SK-MEL-5 (cell line): ENCODE results near the gene DYNLL2. TPM values are rescaled to one million over a fixed set of nuclear protein-coding genes. Genes with fewer than 3 reads are reported as not detected.
A peak's percentile ranks its signal among the peaks of the same experiment; 100 is the strongest.
"Not testable (repeated sequence)": the region's sequence is repeated elsewhere in the genome, so short reads cannot be mapped to it uniquely, and the experiment has no call there.

Experiments
- DNase-seq: peaks from one replicate; pipeline ENCODE4 v3.0.0-alpha.2; 2016; ENCODE audit warnings: low read depth, low spot score
- in situ Hi-C: cut with HindIII; loops from 2 replicates; pipeline ENCODE4 v1.10.0; 2016; ENCODE audit warnings: low sequenced_read_pairs, high pct_unique_total_duplicates, low pct_unique_long_range_greater_than_20kb
- total RNA-seq: library from RNA; depleted of rRNA; stranded (reverse); fragments of >200 nt; shearing (Covaris generic); gene quantifications from 2 replicates; pipeline ENCODE4 v1.2.3, GENCODE V29; 2014

DYNLL2 gene
- total RNA-seq, 1 experiment from 2014 or later = 8.8 TPM

DNA sequence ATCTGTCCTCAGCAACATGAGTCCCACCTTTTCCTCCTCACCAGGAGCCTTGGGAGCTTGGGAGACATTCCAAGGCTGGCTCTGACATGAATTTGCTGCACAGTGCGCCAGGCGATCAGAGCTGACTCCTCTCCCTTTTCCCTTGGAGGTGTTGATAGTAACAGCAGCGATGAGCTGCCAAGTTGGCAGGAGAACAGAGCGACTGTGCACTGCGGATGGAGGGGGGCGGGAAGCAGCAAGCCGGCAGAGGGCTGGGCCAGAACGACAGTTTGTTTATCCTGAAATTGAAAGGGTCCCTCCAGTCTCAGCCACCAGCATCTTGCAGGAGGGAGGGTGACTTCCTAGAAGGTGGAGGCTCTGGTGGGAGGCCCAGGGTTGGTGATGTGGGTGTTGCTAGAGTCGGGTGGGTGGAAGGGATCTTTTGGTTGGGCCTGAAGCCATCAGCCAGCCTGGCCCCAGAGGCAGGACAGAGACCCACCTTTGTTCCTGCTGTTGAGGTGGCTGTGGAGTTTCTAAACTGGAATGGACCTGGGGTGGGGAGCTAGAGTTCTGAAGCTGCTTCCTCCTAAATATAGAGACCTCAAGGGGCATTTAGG is 22.5 kb upstream of the DYNLL2 start:
- DNase-seq = no peak
- in situ Hi-C loops = no loop called here

DNA sequence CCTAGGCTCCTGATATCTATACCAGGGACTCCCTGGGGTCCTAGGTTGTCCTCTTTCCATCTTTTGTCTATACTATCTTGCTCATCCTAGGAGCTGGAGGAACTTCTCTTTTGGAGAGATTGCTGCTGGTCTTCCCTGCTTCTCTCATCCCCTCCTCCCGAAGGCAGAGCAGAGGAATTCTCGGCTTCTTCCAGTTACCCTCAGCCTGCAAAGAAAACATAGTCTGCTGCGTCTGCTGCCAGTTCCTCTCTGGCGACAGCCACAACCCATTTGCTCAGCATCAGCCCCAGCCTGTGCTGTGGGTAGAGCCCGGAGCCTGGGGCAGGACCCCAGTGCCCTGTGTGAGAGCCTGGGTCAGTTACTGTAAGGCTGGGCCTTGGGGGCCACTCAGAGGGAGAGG is 21.5 kb upstream of the DYNLL2 start:
- in situ Hi-C loops = no loop called here

DNA sequence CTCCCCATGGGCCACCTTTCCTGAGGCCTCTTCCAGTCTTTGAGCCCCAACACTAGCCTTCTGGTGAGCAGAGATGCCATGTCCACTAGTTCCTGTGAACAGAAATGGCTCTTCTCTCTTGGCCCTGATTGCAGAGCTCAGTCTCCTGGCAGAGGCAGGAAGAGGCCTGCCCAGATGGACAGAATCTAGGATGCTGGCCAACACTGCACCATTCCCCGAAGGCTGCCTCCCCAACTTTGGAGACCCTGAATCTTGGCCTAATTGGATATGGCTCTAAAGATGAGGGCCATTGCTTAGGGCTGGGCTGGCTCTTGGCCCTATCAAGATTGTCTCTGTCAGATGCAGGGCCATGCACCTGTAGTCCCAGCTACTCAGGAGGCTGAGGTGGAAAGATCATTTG is 18.0 kb upstream of the DYNLL2 start:
- in situ Hi-C loops = no loop called here
- DNase-seq = no peak

More for the DNA sequence above, 21.5 kb upstream of the DYNLL2 start:
- DNase-seq = no peak

DNA sequence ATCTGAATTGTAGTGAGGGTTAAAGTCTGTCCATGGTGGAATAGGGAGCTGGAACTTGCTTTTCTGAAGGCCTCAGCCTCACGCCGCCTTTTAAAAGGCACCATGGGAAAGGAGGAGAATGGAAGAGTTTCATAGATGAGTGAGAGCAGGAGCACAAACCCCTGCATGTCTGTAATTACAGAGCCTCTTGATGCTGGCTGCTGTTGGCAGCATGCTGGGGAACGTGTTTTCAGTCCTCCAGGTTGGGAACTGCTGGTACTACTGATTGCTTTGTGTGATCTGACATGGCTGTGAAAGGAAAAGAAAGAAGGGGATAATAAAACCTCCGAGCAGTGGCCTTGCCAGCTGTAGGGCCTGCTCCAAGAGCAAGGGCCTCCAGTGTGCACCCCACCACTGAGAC is 16.8 kb upstream of the DYNLL2 start:
- in situ Hi-C loops = no loop called here
- DNase-seq = no peak

DNA sequence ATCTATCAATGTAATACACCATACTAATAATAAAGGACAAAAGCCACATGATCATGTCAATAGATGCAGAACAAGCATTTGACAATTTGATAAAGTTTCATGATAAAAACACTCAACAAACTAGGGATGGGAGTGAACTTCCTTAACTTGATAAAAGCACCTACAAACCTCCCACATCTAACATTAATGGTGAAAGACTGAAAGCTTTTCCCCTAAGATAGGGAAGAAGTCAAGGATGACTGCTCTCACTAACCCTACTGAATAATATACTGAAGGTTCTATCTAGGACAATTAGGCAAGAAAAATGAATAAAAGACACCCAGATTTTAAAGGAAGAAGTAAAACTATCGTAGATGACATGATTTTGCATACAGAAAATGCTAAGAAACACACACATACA is 10.4 kb upstream of the DYNLL2 start:
- in situ Hi-C loops = no loop called here

DNA sequence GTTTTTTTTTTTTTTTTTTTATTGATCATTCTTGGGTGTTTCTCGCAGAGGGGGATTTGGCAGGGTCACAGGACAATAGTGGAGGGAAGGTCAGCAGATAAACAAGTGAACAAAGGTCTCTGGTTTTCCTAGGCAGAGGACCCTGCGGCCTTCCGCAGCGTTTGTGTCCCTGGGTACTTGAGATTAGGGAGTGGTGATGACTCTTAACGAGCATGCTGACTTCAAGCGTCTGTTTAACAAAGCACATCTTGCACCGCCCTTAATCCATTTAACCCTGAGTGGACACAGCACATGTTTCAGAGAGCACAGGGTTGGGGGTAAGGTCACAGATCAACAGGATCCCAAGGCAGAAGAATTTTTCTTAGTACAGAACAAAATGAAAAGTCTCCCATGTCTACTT is 10.0 kb upstream of the DYNLL2 start:
- DNase-seq, in situ Hi-C loops: not testable (repeated sequence)

More for the DNA sequence above, 10.4 kb upstream of the DYNLL2 start:
- DNase-seq = no peak

DNA sequence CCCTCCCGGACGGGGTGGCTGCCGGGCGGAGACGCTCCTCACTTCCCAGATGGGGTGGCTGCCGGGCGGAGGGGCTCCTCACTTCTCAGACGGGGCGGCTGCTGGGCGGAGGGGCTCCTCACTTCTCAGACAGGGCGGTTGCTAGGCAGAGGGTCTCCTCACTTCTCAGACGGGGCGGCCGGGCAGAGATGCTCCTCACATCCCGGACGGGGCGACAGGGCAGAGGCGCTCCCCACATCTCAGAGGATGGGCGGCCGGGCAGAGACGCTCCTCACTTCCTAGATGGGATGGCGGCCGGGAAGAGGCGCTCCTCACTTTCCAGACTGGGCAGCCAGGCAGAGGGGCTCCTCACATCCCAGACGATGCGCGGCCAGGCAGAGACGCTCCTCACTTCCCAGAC is 8.8 kb upstream of the DYNLL2 start:
- in situ Hi-C loops, DNase-seq: not testable (repeated sequence)

DNA sequence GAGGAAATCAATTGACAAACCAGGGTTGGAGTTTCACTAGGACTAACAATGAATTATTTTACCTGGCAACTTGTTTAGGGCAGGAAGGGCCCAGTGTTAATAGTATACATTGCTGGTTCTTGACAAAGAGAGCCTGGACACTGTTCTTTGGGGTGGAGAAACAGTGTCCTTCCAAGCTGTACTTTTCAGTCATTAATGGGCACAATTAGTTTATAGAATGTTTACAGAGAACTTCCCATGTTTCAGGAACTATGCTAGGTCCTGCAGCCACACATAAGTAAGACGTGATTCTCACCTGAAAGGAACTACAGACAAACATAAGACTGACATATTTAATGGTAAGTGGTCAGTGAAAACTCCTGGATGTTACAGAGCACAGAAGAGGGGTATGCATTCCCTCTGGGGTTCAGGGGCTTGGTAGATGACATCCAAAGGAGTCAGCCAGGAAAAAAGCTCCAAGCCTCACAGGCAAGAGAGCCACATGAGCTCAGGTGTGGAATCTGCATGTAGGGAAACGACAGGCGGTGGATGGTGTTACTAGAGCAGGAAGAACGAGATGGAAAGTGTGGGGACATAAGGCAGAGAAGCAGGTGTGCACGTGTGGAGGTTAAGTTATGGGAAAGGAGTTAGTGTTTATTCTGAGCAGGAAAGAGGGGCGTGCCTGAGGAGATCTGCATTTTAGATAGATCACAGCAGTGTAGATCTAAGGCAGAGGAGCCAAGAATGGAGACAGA is 3.8 kb upstream of the DYNLL2 start:
- in situ Hi-C loops = no loop called here
- DNase-seq = no peak

DNA sequence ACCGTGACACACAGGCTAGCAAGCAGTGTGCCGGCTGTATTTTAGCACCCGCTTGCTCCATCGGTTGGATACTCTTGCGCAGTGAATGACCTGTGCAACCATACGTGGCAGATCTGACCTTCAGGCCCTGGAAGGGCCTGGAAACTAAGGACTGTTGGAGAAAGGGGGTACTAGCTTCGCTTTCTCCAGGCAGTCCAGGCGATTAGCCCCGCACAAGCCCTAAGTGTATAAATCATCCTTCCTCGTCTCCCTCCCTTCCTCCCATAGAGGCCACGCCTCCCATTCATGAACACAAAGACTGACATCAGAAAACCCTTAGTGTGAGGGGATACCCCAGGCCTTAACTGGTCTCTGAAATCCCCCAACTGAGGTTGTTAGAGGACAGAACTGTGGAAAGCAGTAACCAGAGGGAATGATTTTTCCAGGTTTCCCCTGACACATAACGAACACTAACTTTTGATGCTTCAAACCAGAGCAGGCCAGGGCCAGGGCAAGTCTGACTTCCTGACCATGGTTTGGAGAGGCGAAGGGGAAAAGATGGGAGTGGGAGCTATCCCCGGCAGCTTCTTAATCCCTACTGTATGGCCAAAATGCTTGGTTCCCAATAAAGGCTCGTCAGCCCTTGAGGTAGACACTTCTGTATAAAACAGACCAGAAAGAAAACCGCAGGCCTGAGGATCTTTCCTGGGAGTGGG is 1.4 kb upstream of the DYNLL2 start:
- no peak for DNase-seq
- in situ Hi-C loops = no loop called here

DNA sequence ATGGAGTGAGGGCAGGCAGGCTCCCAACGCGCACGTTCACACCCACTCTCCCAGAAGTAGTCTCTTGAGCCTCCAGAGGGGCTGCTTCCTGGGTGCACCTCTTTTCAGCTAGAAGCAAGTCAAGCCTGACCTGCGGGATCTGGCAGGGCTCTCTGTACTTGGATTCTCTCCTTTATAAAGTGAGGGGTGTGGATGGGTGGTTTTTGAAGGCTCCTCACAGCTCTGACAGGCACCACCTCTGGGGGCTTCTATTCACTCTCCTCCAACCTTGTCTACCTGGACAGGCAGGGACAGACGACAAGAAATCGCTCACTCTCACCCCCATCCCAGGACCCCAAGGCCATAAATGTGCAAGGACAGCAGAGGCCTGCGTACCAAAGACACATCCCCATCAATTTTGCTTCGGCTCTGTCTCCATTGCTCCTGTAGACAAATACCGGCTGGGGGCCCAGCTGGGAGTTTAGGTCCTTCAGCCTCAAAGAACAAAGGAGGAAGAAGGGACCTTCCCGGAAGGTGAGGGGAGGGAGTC is 814 bp upstream of the DYNLL2 start:
- DNase-seq = no peak
- in situ Hi-C loops = no loop called here

DNA sequence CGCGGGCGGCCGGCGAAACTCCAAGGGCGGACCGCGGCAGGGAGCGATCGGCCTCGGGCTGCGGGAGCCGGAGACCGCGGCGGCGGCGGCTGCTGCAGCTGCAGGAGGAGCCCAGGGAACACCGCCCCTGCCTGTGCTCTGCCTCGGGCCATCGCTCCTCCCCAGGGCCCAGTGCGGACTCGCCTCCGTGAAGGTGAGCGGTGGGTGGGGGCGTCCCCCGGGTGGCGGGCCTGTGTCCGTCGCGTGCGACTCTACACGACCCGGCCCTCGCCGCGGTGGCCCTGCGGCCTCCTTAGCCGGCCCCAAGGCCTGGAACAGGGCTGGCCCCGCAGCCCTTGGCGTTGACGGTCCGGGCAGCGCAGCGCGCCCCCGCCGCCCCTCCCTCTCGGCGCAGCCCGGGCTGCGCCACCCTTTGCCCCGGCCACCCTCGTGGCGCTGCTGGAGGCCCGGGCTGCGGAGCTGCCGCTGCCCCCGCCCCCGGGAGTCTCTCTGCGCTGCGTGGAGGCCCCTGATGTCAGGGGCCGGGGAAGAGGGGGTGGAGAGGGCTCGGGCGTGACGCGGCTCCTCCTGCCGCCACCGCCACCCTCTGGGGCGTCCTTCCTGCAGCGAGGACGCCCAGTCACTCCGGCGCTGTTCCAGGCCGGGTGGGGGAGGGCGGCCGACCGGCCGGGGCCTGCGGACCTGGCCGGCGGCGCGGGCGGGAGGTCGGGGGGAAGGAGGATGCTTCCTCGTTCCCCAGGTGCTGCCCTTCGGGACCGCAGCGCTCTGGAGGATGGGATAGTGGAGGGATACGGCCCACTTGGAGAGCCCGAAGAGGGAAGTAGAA is 485 bp downstream of the DYNLL2 start:
- in situ Hi-C loops = no loop called here
- peak; percentile 32 for DNase-seq

DNA sequence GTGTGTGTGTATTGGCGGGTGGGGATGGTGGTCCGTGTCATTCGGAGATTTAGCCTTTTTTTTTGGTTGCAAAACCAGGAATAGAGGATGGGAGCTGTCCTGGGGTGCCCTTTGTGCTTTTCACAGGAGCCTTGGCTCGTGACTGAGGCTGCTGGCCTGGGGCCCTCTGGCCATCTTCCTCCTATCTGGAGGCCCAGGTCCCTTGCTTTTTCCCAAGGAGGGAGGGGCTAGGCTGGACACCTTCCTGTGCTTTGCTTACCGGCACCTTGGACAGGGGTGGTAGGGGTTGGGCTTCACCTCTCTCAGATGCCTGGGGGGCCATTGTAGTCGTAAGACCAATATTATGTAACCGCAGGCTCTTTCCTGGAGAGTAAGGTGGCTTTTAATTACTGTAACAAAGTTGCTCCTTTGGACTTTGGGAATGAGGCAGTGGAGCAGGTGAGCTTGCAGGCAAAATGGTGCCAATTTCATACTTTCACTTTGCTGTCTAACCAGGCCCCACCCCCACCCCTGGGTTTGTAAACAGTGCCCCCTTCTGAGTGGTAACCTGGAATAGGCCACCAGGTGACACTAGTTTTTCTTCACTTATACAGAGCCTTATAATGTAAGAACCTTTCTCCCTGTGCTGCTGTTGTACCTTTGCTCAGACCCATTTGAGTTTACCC is 1.2 kb downstream of the DYNLL2 start:
- in situ Hi-C loops = no loop called here

DNA sequence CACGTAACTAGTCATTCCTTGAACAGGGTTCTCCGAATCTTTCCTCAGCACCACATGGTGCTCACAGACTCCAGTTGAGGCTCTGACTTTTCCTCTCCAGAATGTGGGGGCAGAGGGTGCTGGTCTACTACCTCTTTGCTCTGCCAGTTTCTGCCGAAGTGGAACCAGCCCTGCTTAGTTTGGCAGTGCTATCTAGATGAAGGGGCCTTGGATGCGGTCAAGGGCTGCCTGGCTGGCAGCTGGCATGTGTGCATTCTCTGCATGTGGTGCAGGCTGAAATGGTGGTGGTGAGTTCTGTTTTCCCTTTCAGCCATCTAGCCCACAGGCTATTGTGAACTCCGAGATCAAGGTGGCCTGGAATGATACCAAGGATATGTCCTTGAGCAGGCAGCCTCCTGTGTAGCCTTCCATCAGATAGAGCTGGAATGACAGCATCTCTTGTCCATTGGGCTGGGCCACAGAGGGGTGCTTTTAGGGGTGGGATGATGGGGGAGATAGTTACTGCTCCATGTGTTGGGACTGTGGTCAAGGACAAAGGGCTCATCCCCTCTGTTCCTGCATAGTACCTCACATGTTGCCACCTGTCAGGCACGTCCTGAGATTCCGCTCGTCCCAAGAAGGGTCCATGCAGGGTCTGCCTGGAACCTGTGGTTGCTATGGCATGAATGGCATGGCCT is 2.0 kb downstream of the DYNLL2 start:
- in situ Hi-C loops = no loop called here
- no peak for DNase-seq

More for the DNA sequence above, 1.2 kb downstream of the DYNLL2 start:
- peak; percentile 61 for DNase-seq

DNA sequence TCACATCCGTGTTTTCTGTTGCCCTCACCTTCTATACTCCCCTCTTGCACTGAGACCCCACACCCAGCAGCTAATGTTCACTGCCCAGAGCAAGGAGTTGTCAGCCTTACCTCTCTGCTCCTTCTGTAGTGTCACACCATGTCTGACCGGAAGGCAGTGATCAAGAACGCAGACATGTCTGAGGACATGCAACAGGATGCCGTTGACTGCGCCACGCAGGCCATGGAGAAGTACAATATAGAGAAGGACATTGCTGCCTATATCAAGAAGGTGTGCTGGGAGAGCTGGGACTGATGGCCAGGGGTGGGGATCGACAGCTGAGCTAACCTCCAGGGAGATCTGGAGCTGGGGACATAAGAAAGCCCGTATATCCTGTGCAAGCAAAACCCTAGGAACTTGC is 3.7 kb downstream of the DYNLL2 start:
- no peak for DNase-seq
- in situ Hi-C loops = no loop called here

DNA sequence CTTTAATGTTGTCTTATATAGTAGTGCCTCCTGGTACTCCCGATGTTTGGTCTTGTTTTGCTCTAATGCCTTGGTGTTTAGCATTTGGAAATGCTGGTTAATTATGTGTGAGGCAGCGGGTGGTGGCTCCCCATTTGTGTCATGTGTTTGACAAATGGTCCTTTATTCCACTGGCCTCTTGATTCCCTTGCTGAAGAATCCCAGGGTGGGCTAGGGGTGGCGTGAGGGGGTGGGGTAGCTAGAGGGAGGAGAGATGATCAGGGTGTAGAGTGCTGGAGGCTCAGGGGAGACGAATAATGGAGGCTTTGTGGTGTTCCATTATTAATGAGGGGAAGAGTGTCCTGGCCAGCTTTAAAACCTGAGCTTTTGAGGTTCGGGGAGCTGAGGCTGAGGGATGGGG is 5.4 kb downstream of the DYNLL2 start:
- in situ Hi-C loops = no loop called here
- DNase-seq = no peak

DNA sequence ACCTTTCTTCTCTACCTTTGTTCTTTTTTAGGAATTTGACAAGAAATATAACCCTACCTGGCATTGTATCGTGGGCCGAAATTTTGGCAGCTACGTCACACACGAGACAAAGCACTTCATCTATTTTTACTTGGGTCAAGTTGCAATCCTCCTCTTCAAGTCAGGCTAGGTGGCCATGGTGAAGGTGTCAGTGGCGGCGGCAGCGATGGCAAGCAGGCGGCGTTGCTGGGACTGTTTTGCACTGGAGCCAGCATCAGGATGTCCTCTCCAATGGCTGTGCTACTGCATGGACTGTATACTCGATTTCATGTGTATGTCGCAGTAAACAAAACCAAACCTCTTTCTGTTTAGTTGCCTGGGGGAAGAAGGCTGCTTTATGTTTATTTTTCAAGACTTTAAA is 5.9 kb downstream of the DYNLL2 start:
- in situ Hi-C loops = no loop called here
- no peak for DNase-seq

DNA sequence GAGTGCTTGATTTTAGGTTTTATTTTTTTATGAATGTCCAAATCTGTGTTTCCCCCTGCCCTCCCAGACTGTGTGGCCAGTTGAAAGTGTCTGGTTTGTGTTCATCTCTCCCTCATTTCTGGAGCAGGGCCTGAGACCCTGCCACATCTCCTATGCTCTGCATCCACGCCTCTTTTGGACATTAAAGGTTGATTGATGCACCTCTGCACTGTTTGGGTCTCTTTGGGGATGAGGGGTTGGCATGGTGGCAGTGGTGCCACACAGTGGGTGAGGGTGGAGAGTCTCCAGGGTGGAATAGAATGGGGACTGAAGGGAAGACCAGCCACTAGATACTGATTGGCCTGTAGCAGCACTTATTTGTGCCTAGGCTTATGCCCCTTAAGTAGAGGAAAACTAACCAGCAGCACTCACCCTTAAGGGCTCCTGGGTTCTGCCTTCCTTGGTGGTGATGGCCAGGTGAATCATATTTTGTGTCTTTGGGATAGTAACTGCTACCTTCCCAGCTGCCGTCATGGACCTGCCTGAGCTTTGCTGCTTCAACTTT is 7.9 kb downstream of the DYNLL2 start:
- in situ Hi-C loops = no loop called here
- DNase-seq = no peak
